GM12875 (cell line): ENCODE data around the gene PRM3.
"Not testable (repeated sequence)": the region's sequence is repeated elsewhere in the genome, so short reads cannot be mapped to it uniquely, and the experiment has no call there.

ENCODE experiments used
- H3K4me3 ChIP-seq: one replicate; pipeline ENCODE4 v1.5.1; 2011; ENCODE audit warnings: low read depth, low read length, control low read depth
- CTCF ChIP-seq: IDR thresholded peaks from 2 replicates; pipeline ENCODE4 v1.5.1; 2011; ENCODE audit warnings: low read depth, mild to moderate bottlenecking, control low read depth, inconsistent platforms, low read length, moderate library complexity, borderline replicate concordance; ENCODE audit not compliant: insufficient read depth

PRM3 gene

GRCh38 chr16:11303405-11304138 lies 30.1 kb upstream of the PRM3 start:
- no peak overlapping the region for H3K4me3 ChIP-seq
- TF ChIP-seq CTCF: no peak

GRCh38 chr16:11302977-11303376 lies 29.5 kb upstream of the PRM3 start:
- H3K4me3 ChIP-seq: no peak overlapping the region
- no peak for TF ChIP-seq CTCF

- H3K4me3 ChIP-seq: no peak overlapping the region
- no peak for TF ChIP-seq CTCF
These were observed 28.4 kb upstream of the PRM3 start for GRCh38 chr16:11301645-11302501.

GRCh38 chr16:11300560-11300892 lies 27.1 kb upstream of the PRM3 start:
- no peak overlapping the region for H3K4me3 ChIP-seq
- TF ChIP-seq CTCF: no peak

- TF ChIP-seq CTCF: no peak
- H3K4me3 ChIP-seq: no peak overlapping the region
These were observed 26.6 kb upstream of the PRM3 start for GRCh38 chr16:11299865-11300559.

- not testable (repeated sequence) for H3K4me3 ChIP-seq
These were observed 25.6 kb upstream of the PRM3 start for GRCh38 chr16:11298950-11299547.
